ENCODE measurements around the gene F2RL3.

GRCh38 chr19:16849168-16849567, 39.6 kb upstream of the F2RL3 start:
- TF ChIP-seq CTCF (IDR thresholded peaks at IDR 0.05) (no peak), POLR2A (IDR thresholded peaks at IDR 0.05) (no peak)
